GM18502 (cell line): Measurements from ENCODE around the gene NFATC1.

Experiments used
- ATAC-seq: cut with Tn5 transposase; IDR thresholded peaks from one replicate; pipeline ENCODE4 v1.9.1; 2021; ENCODE audit warnings: mild to moderate bottlenecking; ENCODE audit not compliant: unreplicated experiment, poor library complexity

The NFATC1 gene

DNA sequence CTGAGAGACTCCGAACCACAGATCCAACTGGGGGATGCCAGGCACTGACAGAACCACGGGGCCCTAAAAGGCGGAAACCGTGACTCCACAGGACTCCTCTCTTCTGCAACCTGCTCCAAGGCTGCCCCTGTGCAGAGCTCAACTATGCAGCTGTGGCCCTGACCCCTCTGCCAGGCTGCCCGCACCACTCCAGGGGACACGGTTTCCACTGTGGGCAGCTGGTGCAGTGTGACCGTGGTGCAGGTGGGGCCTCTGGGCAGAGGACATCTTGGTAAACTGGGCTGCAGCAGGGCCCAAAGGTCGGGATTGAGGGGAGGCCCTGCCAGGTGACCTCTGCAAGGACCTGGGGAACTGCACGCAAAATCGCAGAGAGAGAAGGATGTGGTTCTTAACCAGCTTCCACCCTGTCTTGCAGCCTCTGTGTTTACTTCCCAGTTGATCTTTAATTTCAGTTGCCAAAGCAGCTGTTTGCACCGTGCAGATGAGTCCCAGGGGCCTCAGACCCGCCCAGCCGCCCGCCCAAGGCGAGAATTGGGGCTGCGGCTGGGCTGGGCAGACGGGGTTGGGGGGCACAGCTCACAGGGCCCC, 179.3 kb downstream of the NFATC1 start:
- ATAC-seq: no peak

DNA sequence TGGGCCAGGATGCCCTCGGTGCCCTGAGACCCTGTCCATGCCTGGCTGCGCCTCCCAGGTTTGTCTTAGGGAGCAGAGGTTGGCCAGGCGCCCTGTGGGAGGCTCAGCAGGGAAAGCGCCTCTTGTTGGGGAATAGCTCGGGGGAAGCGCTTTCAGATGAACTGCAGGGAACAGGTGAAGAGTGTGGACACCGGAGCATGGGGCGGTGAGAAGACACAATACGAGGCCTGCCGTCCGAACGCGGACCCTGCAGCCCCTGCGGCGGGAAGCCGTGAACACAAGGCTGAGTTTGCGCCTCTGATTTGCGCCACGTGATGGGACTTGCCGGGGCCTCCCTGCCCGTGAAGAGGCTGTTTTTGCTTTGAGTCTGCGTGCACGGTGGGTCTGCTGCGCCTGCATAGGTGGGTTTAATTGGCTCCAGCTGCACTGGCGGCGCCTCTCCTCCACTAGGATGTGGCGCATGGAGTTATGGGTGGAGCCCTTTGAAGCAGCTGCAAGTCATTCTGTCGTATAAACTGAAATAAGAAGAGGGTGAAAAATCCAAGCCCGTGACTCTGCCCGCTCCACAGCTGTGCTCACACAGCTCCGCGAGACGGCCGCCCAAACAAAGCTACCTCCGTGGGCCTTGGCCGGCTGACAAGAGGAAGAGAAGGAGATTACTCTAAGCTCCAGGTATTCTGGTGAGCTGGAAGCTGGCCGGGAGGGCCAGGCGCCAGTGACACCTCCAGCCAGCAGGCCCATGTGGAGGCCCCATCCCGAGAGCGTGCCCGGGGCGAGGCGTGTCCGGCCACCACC, 180.4 kb downstream of the NFATC1 start:
- no peak for ATAC-seq

DNA sequence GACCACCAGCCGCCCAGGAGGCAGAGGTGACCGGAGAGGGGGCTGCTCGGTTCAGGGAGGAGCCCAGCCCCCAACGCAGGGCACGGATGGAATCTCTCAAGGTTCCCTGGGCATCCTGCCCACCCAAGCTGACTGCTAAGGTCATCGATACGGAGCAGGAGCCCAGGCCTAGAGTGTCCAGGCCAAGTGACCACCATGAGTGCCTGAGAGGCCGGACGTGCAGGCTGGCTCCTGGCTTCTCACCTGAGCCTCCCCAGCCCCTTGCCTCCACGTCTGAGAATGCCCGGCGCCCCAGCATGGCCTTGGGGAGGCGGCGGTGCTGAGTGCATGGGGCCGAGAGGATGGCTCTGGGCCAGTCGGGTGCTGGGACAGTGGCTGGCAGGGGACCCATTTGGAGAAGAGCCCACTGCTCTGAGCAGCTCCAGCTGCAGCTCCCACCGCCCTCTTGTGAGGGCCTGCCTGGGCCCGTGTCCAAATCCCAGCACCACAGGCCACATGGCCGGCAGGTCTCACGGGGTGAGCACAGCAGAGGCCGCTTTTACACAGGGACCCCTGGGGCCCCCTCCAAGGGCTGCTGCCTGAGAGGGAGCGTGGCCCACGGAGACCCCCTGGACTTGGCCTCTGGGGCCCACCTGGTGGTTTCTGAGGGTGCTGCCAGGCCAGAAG, 181.1 kb downstream of the NFATC1 start:
- ATAC-seq: no peak

DNA sequence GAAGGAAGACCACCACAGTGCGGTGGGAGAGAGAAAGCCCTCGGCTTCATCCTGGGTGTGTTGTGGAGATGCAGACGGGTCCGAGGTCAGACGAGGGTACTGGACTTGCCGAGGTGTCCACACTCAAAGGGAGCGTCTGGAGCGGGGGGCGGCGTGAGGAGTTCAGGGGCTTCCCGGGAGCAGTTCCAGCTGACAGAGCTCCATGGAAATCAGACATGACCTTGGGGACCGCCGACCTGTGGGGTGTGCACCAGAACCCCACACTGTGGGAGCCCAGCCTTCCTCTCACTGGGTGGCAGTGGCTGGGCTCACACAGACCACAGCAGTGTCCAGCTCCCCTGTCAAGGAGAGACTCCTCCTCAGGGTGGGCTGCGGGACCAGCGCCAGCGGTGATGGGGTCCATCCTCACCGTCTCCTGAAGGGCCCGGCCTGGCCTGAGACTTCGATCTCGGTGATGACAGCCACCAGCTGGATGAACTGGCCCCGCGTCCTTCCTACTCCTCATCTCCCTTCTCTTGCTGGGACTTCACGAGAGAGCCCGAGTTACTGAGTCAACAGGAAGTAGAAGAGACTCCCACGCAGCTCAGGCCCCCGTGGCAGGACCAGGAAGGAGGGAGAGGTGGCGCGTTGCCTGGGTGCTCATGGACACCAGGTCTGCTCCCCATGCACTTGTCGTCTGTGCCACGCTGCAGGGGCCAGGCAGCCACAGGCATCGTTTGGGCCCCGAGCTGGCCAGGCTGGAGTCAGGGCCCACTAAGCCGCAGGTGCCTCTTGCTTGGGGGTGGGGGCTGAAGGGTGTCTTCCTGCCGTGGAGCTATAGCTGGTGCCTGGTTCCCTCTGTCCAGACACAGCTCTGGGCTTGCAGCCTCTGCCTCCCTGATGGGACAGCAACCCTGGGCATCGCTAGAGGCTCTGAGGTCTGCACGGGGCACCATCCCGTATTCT, 182.0 kb downstream of the NFATC1 start:
- ATAC-seq: no peak

DNA sequence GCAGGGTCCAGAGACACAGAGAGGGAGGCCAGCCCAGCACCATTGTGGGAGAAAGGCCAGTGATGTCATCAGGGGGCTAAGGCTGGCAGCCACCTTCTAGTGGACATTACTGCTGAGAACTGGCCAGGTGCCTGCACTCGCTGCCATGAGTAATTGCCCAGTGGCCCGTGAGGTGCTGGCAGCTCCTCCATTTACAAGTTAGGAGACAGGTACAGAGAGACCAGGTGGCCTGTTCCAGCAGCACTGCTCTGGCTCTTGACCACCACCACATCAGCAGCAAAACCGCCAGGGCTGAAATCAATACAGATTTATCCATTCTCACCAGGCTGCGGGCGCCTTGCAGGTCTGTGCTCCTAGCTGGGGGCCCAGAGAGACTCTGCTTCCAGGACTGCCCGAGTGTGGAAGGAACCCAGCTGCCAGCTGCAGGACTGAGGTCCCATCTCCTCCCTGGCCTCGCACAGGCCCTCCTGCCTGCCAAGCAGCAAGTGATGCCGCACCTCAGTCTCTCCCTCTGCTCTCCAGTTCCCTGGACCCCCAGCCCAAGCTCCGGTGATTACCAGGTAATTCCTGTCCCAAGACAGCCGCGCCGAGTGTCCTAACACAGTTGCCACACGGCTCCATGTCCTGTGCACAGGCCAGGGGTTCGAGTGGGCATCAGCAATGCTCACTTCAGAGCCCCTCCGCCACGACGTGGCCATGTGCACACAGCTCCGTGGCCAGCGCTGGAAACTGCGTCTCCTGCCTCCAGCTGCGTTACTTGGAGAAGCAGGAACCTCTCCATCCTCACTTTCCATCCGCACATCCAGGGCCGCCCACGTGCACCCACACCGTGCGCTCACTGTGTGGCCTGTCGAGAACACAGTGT, 182.9 kb downstream of the NFATC1 start:
- ATAC-seq: no peak
